Endothelial cell of umbilical vein (primary cell): ENCODE data around the gene LTBP2. TPM values are rescaled to one million over a fixed set of nuclear protein-coding genes. Genes with fewer than 3 reads are reported as not detected.

Experiments
- BruUV-seq: library from RNA; stranded (reverse); fragments of 400-500 nt; replicated peaks from 2 replicates; lab custom pipeline; 2021; lab: Mats Ljungman, UMichigan
- CTCF ChIA-PET: fragments of 300-600, 350-600 bp; sonication (Branson Sonifier 250); formaldehyde crosslinking; loops from one replicate; lab custom pipeline; 2021; ENCODE audit warnings: antibody characterized with exemption, inconsistent platforms; lab: Charles Lee
- POLR2A ChIA-PET: fragments of 300-600, 350-600 bp; sonication (Branson Sonifier 250); formaldehyde crosslinking; loops from one replicate; lab custom pipeline; 2021; ENCODE audit warnings: antibody characterized with exemption, inconsistent platforms; lab: Charles Lee
- DNase-seq: peaks from one replicate; pipeline ENCODE4 v3.0.0-alpha.2; 2011; ENCODE audit warnings: low read depth, low spot score
- FAIRE-seq: peaks from 2 replicates; lab custom pipeline; 2011; peaks lifted over from hg19 to GRCh38; lab: Jason Lieb, UNC
- H2AFZ ChIP-seq: 2 replicates; pipeline ENCODE4 v1.6.0; 2012; ENCODE audit warnings: low read depth, low read length, control low read depth, inconsistent platforms
- H3K27ac ChIP-seq: 2 replicates; pipeline ENCODE4 v1.5.1; 2011; ENCODE audit warnings: low read depth, mild to moderate bottlenecking, control low read depth, low read length, moderate library complexity; ENCODE audit not compliant: insufficient read depth
- H3K27me3 ChIP-seq, 2 experiments: 2 replicates each; pipeline versions ENCODE4 v1.6.0 to v1.6.1; 2011; ENCODE audit warnings: low read length in 2 of 2, mixed read lengths in 1 of 2; ENCODE audit not compliant: control insufficient read depth in 2 of 2, insufficient read depth in 2 of 2
- H3K36me3 ChIP-seq, 2 experiments: 2 replicates in 1 of 2; 3 replicates in 1 of 2; pipeline ENCODE4 v1.5.1; 2011; ENCODE audit warnings: low read length in 2 of 2, mild to moderate bottlenecking in 1 of 2, moderate library complexity in 1 of 2; ENCODE audit not compliant: control insufficient read depth in 2 of 2, insufficient read depth in 2 of 2; ENCODE audit errors: extremely low read depth in 1 of 2
- H3K4me1 ChIP-seq: 3 replicates; pipeline ENCODE4 v1.5.1; 2011; ENCODE audit warnings: mild to moderate bottlenecking, low read length; ENCODE audit not compliant: control insufficient read depth, insufficient read depth; ENCODE audit errors: extremely low read depth
- H3K4me2 ChIP-seq: 2 replicates; pipeline ENCODE4 v1.6.1; 2011; ENCODE audit warnings: low read length, control low read depth, mixed read lengths; ENCODE audit not compliant: insufficient read depth
- H3K4me3 ChIP-seq, 3 experiments: fragments of 200-600 bp in 1 of 3; sonication (generic), shearing (Covaris generic) in 1 of 3; replicated peaks in 1 of 3; 2 replicates each; pipeline ENCODE4 v1.5.1; 2011 to 2016; ENCODE audit warnings: control low read depth in 3 of 3, low read length in 3 of 3, mild to moderate bottlenecking in 2 of 3, inconsistent platforms in 1 of 3, low read depth in 1 of 3, moderate library complexity in 1 of 3; ENCODE audit not compliant: insufficient read depth in 1 of 3
- H3K79me2 ChIP-seq: 2 replicates; pipeline ENCODE4 v1.6.0; 2012; ENCODE audit warnings: low read length, inconsistent platforms; ENCODE audit not compliant: control insufficient read depth, insufficient read depth
- H3K9ac ChIP-seq: replicated peaks from 2 replicates; pipeline ENCODE3; 2011; ENCODE audit warnings: low read length, control low read depth; ENCODE audit not compliant: insufficient read depth; ENCODE audit errors: extremely low read depth
- H3K9me1 ChIP-seq: replicated peaks from 3 replicates; pipeline ENCODE4 v1.6.0; 2011; ENCODE audit warnings: mild to moderate bottlenecking, low read length; ENCODE audit not compliant: control insufficient read depth, insufficient read depth; ENCODE audit errors: extremely low read depth
- H3K9me3 ChIP-seq: replicated peaks from 2 replicates; pipeline ENCODE4 v1.5.1; 2012; ENCODE audit warnings: low read length, inconsistent platforms; ENCODE audit not compliant: control insufficient read depth, insufficient read depth
- H4K20me1 ChIP-seq: replicated peaks from 2 replicates; pipeline ENCODE3; 2011; ENCODE audit warnings: mild to moderate bottlenecking, low read length; ENCODE audit not compliant: control insufficient read depth, insufficient read depth; ENCODE audit errors: extremely low read depth
- CTCF ChIP-seq, 2 donors: IDR thresholded peaks; 1 replicate in 1 of 2; 2 replicates in 1 of 2; pipeline ENCODE4 v1.5.1; 2011; ENCODE audit warnings: low read length in 2 of 2, mild to moderate bottlenecking in 2 of 2, moderate library complexity in 2 of 2, control low read depth in 1 of 2, inconsistent platforms in 1 of 2, low read depth in 1 of 2; ENCODE audit not compliant: insufficient read depth in 1 of 2; ENCODE audit errors: extremely low read depth in 1 of 2
- EZH2 ChIP-seq: IDR thresholded peaks from 2 replicates; pipeline ENCODE4 v1.6.1; 2012; ENCODE audit warnings: borderline replicate concordance, low read depth, mild to moderate bottlenecking, moderate library complexity, low read length, inconsistent platforms; ENCODE audit not compliant: severe bottlenecking
- FOS ChIP-seq: IDR thresholded peaks from 2 replicates; pipeline ENCODE4 v1.6.1; 2011; ENCODE audit warnings: mild to moderate bottlenecking, low read length, moderate library complexity, borderline replicate concordance; ENCODE audit not compliant: insufficient read depth
- GATA2 ChIP-seq: IDR thresholded peaks from 2 replicates; pipeline ENCODE4 v1.7.0; 2011; ENCODE audit warnings: low read depth, mild to moderate bottlenecking, moderate library complexity, mixed read lengths, low read length; ENCODE audit not compliant: insufficient read length, insufficient read depth
- JUN ChIP-seq: IDR thresholded peaks from 2 replicates; pipeline ENCODE4 v1.6.1; 2011; ENCODE audit warnings: borderline replicate concordance, low read depth; ENCODE audit not compliant: insufficient read length, insufficient read depth
- MYC ChIP-seq: IDR thresholded peaks from one replicate; pipeline ENCODE4 v1.6.1; 2011; ENCODE audit warnings: mild to moderate bottlenecking, low read depth, low read length
- POLR2A ChIP-seq: IDR thresholded peaks from 2 replicates; pipeline ENCODE4 v1.6.1; 2012; ENCODE audit warnings: low read depth, mild to moderate bottlenecking, control low read depth, low read length
- POLR2AphosphoS5 ChIP-seq: IDR thresholded peaks from 2 replicates; pipeline ENCODE4 v1.6.1; 2012; ENCODE audit warnings: low read depth, mild to moderate bottlenecking, control low read depth, low read length, moderate library complexity; ENCODE audit not compliant: insufficient read depth
- dilution Hi-C: fragments of 300-500 bp; cut with MboI; formaldehyde crosslinking; loops from one replicate; pipeline ENCODE4 v1.15.0; 2019; ENCODE audit warnings: low sequenced_read_pairs; ENCODE audit not compliant: extremely low pct_ligation_motif_present
- intact Hi-C: fragments of 100-400 bp; cut with micrococcal nuclease; formaldehyde crosslinking; loops from one replicate; pipeline ENCODE4 v1.10.0; 2022
- polyA plus RNA-seq, 4 experiments: library from polyadenylated mRNA; depleted of rRNA in 3 of 4; stranded (reverse) in 3 of 4; unstranded in 1 of 4; fragments of >200 nt; gene quantifications; 2 replicates each; pipeline versions ENCODE4 v1.2.1 to v1.2.3, GENCODE V29; 2011 to 2012; ENCODE audit warnings: missing spikeins in 1 of 4
- total RNA-seq: library from RNA; stranded (reverse); gene quantifications from 2 replicates; pipeline ENCODE4 v1.2.3, GENCODE V29; 2021
- TF ChIP-seq, protein P1 (sequence below): IDR thresholded peaks from 2 replicates; pipeline ENCODE4 v1.6.1; 2011; ENCODE audit not compliant: insufficient read depth, insufficient read length

Gene LTBP2
- total and polyA plus RNA-seq, 2 donors (not counting 3 experiments of a cell fraction or from before 2014, with no cell fraction given): 209 to 268 TPM

DNA sequence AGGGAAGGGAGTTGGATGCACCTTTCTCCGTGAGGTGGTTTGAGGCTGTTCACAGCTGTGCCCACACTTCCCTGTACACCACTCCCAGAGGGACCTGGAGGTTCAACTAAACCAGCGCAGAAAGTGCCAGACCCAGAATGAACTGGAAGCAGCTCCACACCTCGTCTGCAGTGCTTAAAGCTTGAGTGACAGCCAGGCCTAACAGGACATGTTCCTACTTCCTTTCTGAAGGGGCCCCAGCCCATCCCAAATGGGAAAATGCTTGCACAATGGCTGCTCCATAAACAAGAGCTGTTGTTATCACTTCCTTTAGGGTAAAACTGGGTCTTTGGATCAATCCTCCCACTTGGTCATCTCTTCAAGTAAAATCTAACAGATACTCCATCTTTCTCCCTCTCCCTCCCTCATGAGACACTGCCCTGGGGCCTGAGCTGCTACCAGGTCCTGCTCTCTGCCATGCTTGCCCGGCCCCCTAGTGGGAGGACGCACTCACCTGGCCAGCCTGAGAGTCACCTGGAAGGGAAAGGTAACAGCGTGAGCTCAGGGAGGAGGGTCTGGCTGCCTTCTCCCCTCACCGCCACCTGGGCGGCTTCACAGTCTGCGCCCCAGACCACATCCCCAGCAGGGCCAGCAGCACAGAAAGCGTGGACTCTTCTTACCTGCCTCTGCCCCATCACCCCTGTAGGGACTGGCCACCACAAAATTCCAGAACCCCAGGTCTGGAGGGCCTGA, 85.0 kb downstream of the LTBP2 start:
- no peak for FAIRE-seq
- no TSS peak for BruUV-seq
- H3K36me3 ChIP-seq: peaks cover 10 to 43% of the 10 kb centered on the region in 2 experiments

More for the DNA sequence above, 85.0 kb downstream of the LTBP2 start:
- Histone ChIP-seq H2AFZ (no peak overlapping the region), H3K9me3 (no peaks in the 10 kb centered on the region), H3K27ac (no peak overlapping the region), H3K4me1 (no peaks in the 10 kb centered on the region), H3K9me1 (no peaks in the 10 kb centered on the region), H3K4me2 (no peak overlapping the region), H3K79me2 (no peaks in the 10 kb centered on the region), H4K20me1 (no peaks in the 10 kb centered on the region), H3K4me3 (no peak overlapping the region), H3K27me3 (no peaks in the 10 kb centered on the region), H3K9ac (no peak overlapping the region)
- CTCF ChIA-PET: no interaction called here
- POLR2A ChIA-PET: no interaction called here
- intact Hi-C loops (no loop called here), dilution Hi-C loops (no loop called here)
- DNase-seq: no peak
- TF ChIP-seq POLR2AphosphoS5 (no peak), MYC (no peak), EZH2 (no peak), FOS (no peak), POLR2A (no peak), CTCF (IDR thresholded peaks at IDR 0.05; ENCODE audit: extremely low read depth in 1 of 2, insufficient read depth in 1 of 2, low read depth in 1 of 2, low read length in 2 of 2) (no peak), GATA2 (no peak), JUN (no peak)
- TF ChIP-seq, protein P1, sequence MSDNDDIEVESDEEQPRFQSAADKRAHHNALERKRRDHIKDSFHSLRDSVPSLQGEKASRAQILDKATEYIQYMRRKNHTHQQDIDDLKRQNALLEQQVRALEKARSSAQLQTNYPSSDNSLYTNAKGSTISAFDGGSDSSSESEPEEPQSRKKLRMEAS: no peak
